ENCODE results near the gene EMP2. TPM values are rescaled to one million over a fixed set of nuclear protein-coding genes. Genes with fewer than 3 reads are reported as not detected.
A peak's percentile ranks its signal among the peaks of the same experiment; 100 is the strongest.

Gene EMP2
- total RNA-seq, 1 experiment from 2014 or later, result 14.4 TPM

DNA sequence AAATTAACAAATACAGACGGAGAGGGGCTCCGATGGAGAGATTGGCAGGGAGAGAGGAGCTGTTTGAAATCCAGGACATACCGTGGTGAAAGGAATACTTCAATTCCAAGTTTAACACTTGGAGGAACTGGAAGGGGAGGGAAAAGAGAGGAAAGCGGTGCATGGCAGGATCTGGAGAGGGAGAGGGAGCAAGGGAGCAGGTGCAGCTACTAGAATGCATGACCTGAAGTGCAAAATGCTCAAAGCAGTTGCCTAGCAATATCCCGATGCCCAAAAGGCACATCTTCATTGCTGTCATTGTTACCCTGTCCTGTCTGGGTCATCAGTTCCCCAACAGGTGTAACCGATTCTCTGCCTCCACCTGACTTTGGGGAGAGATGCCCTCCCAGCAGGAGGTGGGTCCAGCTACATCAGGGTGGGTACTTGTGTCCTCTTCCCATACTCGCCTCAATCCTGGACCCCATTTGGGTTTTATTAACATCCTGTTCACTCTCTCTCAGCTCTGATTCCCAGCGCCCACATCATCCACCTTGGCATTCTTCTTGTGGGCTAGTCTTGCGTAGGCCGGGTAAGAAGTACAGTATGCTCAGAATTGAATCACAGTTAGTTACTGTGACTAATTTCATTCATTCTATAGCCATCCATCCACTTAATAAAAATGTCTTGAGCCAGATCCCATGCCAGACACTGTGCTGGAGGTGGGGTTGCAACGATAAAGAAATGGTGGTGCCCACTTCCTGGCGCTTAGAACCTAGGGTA lies 37.4 kb upstream of the EMP2 start:
- Histone ChIP-seq H3K23ac (ENCODE audit: insufficient read length, low read depth, low read length) (no peak overlapping the region), H3K9me3 (ENCODE audit: control insufficient read depth, low read depth, low read length) (no peaks in the 10 kb centered on the region), H3K27me3 (ENCODE audit: insufficient read depth, low read length) (no peaks in the 10 kb centered on the region), H3T11ph (ENCODE audit: low read length) (no peak overlapping the region), H3K4me1 (ENCODE audit: insufficient read depth, low read length) (peaks cover 10% of the 10 kb centered on the region; the same call in 1 of the 2 replicates), H3K23me2 (ENCODE audit: insufficient read length, low read depth, low read length, poor library complexity, severe bottlenecking) (peaks cover 4% of the 10 kb centered on the region), H4K20me1 (ENCODE audit: control insufficient read depth, insufficient read depth, insufficient read length) (no peaks in the 10 kb centered on the region), H3K79me2 (ENCODE audit: insufficient read depth, low read length) (no peaks in the 10 kb centered on the region), H3K27ac (ENCODE audit: insufficient read length, low read depth, low read length) (no peak overlapping the region), H3K14ac (ENCODE audit: insufficient read depth, low read length) (no peak overlapping the region), H2AK5ac (ENCODE audit: insufficient read length, low read length) (no peak overlapping the region), H2BK15ac (ENCODE audit: low read depth, low read length) (no peak overlapping the region), H3K18ac (ENCODE audit: insufficient read length, low read depth, low read length) (no peak overlapping the region), H4K91ac (ENCODE audit: insufficient read length, low read depth, low read length) (no peak overlapping the region), H2BK120ac (ENCODE audit: low read depth, low read length, poor library complexity, severe bottlenecking) (no peak overlapping the region), H3K4me2 (ENCODE audit: insufficient read depth, insufficient read length, low read length) (no peak overlapping the region), H2BK5ac (ENCODE audit: insufficient read length, low read length) (no peak overlapping the region), H2AFZ (ENCODE audit: low read length) (no peak overlapping the region), H2BK20ac (ENCODE audit: low read depth, low read length, poor library complexity, severe bottlenecking) (no peak overlapping the region), H3K79me1 (ENCODE audit: insufficient read depth, low read depth, low read length, poor library complexity, severe bottlenecking) (no peaks in the 10 kb centered on the region), H4K8ac (replicated peaks; ENCODE audit: insufficient read length, low read depth, low read length) (no peak overlapping the region), H3K9ac (ENCODE audit: extremely low read depth, insufficient read length, low read length) (no peak overlapping the region), H2BK12ac (ENCODE audit: insufficient read length, low read depth, low read length) (no peak overlapping the region), H3K56ac (ENCODE audit: insufficient read length, low read depth, low read length) (no peak overlapping the region), H4K5ac (ENCODE audit: insufficient read length, low read depth, low read length) (no peak overlapping the region), H3K4ac (ENCODE audit: low read depth, low read length) (no peak overlapping the region)
- no CpG with 5 or more reads among the region's 12 CpGs for WGBS (ENCODE audit: extremely low coverage, insufficient read length, low lambda C conversion rate)
- Mint-ChIP-seq H3K4me1 (peaks cover 33 to 44% of the 10 kb centered on the region in 2 experiments), H3K27ac (peak overlapping the region in 1 of 3 experiments; percentile 5; a peak in 2 of 7 replicates), H3K36me3 (ENCODE audit: insufficient read depth in 1 of 3, low read depth in 3 of 3) (no peaks in the 10 kb centered on the region), H3K4me3 (peak overlapping the region in 1 of 2 experiments; percentile 64; a peak in 2 of 5 replicates), H3K9me3 (no peaks in the 10 kb centered on the region), H3K27me3 (ENCODE audit: low read depth) (no peaks in the 10 kb centered on the region; the same call in 1 of the 2 replicates)
- DNase-seq, result no peak
- TF ChIP-seq CTCF (conservative IDR thresholded peaks at IDR 0.05), result no peak

Data from H9 (cell line).